KMS-11 (cell line): Measurements from ENCODE around the gene FBH1.

Experiments used
- H2AFZ ChIP-seq: fragments of 200-600 bp; sonication (generic); 2 replicates; pipeline ENCODE4 v1.6.1; 2016; ENCODE audit warnings: antibody characterized with exemption, mixed run types, low read depth
- H3K27ac ChIP-seq: fragments of 200-600 bp; sonication (generic); 2 replicates; pipeline ENCODE4 v1.6.1; 2016; ENCODE audit warnings: mild to moderate bottlenecking, mixed run types
- H3K27me3 ChIP-seq: fragments of 200-600 bp; sonication (generic); 2 replicates; pipeline ENCODE4 v1.6.1; 2017; ENCODE audit warnings: mild to moderate bottlenecking, low read depth, mixed run types, moderate library complexity; ENCODE audit not compliant: insufficient read depth
- H3K36me3 ChIP-seq: fragments of 200-600 bp; sonication (generic); 2 replicates; pipeline ENCODE4 v1.6.1; 2017; ENCODE audit warnings: mild to moderate bottlenecking, mixed run types; ENCODE audit not compliant: insufficient read depth
- H3K4me1 ChIP-seq: fragments of 200-600 bp; sonication (generic); 2 replicates; pipeline ENCODE4 v1.6.1; 2016; ENCODE audit warnings: mild to moderate bottlenecking, low read depth, mixed run types; ENCODE audit not compliant: poor library complexity, severe bottlenecking
- H3K4me2 ChIP-seq: fragments of 200-600 bp; sonication (generic); 2 replicates; pipeline ENCODE4 v1.7.0; 2016; ENCODE audit warnings: mild to moderate bottlenecking, mixed run types
- H3K4me3 ChIP-seq: fragments of 200-600 bp; sonication (generic); IDR thresholded peaks from 2 replicates; pipeline ENCODE4 v1.6.1; 2017; ENCODE audit warnings: low read depth, low read length, mixed read lengths; ENCODE audit not compliant: insufficient read depth
- H3K79me2 ChIP-seq: fragments of 200-600 bp; sonication (generic); 2 replicates; pipeline ENCODE4 v1.6.1; 2016; ENCODE audit warnings: low read depth, mixed run types; ENCODE audit not compliant: insufficient read depth
- H3K9ac ChIP-seq: fragments of 200-600 bp; sonication (generic); 2 replicates; pipeline ENCODE4 v1.6.1; 2016; ENCODE audit warnings: mild to moderate bottlenecking, mixed run types
- H4K20me1 ChIP-seq: fragments of 200-600 bp; sonication (generic); 2 replicates; pipeline ENCODE4 v1.6.1; 2016; ENCODE audit warnings: mild to moderate bottlenecking, mixed run types; ENCODE audit not compliant: insufficient read depth
- TF ChIP-seq, protein P1 (sequence below): fragments of 200-600 bp; sonication (generic); conservative IDR thresholded peaks from 2 replicates; pipeline ENCODE4 v1.6.1; 2017; ENCODE audit warnings: low read depth, mild to moderate bottlenecking, antibody characterized with exemption, low read length, moderate library complexity, mixed read lengths

The FBH1 gene

DNA sequence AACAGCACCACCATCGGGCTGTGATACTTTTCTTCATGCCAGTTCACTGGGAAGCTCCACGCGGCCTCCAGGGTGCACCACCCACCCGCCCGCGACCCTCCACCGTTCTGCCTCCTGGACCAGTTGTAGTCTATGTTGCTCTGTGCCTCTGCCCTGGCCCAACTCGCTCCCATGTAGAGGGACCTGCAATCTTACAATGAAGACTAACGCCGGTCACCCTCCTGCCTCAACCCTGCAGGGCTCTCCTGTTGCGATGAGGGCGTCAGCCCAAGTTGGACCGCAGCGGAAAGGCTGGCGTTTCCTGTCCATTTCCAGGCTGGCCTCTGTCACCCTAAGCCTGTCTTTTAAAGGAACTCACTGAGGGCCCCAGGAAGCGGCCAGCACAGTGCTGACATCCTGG, 52.4 kb downstream of the FBH1 start:
- peaks cover 17% of the 10 kb centered on the region for H3K4me1 ChIP-seq
- TF ChIP-seq, protein P1, sequence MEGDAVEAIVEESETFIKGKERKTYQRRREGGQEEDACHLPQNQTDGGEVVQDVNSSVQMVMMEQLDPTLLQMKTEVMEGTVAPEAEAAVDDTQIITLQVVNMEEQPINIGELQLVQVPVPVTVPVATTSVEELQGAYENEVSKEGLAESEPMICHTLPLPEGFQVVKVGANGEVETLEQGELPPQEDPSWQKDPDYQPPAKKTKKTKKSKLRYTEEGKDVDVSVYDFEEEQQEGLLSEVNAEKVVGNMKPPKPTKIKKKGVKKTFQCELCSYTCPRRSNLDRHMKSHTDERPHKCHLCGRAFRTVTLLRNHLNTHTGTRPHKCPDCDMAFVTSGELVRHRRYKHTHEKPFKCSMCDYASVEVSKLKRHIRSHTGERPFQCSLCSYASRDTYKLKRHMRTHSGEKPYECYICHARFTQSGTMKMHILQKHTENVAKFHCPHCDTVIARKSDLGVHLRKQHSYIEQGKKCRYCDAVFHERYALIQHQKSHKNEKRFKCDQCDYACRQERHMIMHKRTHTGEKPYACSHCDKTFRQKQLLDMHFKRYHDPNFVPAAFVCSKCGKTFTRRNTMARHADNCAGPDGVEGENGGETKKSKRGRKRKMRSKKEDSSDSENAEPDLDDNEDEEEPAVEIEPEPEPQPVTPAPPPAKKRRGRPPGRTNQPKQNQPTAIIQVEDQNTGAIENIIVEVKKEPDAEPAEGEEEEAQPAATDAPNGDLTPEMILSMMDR: no peak

DNA sequence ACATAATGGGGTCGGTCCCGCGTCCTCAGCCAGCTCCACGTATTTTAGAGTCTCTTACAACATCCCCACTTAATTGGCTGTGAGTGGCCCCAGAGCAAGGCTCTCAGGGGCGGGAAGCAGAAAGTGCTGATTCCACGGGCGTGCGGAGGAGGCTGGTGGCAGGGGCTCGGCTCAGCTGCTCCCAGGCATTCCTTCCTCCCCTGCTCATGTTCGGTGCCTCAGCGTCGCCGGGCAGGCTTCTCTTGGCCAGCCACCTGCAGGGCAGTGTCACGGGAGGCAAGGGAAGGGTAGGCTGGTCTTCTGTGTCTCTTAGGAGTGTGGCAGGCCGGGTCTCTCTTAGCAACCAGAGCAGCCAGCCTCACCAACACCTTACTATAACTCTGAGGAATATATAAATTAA, 53.5 kb downstream of the FBH1 start:
- Histone ChIP-seq H3K79me2 (no peaks in the 10 kb centered on the region), H3K4me3 (no peak overlapping the region), H2AFZ (no peak overlapping the region), H3K36me3 (no peaks in the 10 kb centered on the region), H3K4me1 (peaks cover 17% of the 10 kb centered on the region), H3K27me3 (no peaks in the 10 kb centered on the region), H3K4me2 (no peak overlapping the region), H4K20me1 (no peaks in the 10 kb centered on the region), H3K27ac (no peak overlapping the region), H3K9ac (no peak overlapping the region)
- TF ChIP-seq, protein P1: no peak

More for the DNA sequence above, 52.4 kb downstream of the FBH1 start:
- no peaks in the 10 kb centered on the region for H3K36me3 ChIP-seq
- H3K4me3 ChIP-seq: no peak overlapping the region
- H3K27ac ChIP-seq: no peak overlapping the region
- no peak overlapping the region for H2AFZ ChIP-seq
- no peak overlapping the region for H3K4me2 ChIP-seq
- H4K20me1 ChIP-seq: no peaks in the 10 kb centered on the region
- no peaks in the 10 kb centered on the region for H3K27me3 ChIP-seq
- no peaks in the 10 kb centered on the region for H3K79me2 ChIP-seq
- no peak overlapping the region for H3K9ac ChIP-seq

DNA sequence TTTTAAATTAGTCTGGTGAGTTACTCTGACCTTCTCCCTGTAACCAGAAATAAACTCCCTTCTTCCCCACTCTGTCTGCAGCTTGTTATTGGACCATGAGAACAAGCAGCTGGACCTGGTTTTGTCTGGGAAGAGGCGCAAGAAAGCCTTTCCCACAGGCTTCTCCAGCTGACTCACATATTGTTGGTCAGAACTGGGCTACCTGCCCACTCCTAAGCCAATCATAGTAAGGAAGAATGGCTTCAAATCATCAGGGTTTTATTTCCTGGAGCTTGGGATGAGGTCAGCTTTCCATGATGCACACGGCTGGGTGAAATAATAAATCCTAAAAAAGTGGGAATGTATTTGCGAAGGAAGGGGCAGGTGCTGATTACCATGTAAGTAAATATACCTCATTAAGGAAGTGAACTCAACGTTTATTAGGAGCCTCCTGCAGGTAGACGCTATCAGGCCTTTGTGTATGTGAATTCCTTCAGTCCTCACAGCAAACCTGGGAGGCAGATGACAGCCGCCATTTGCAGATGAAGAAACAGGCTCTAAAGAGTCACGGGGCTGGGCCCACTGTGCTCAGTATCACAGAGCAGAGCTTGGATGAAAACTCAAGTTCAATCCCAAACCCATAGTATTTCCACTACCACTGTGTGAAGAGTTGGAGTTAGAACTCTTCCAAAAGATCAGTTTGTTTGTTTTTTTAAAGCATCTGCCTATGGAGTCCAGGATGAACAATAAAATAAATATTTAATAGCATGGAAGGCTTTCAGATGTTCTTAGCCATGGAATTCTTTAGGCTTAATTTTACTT, 54.5 kb downstream of the FBH1 start:
- Histone ChIP-seq H3K4me3 (no peak overlapping the region), H4K20me1 (no peaks in the 10 kb centered on the region), H3K27ac (no peak overlapping the region), H3K27me3 (no peaks in the 10 kb centered on the region), H3K4me2 (no peak overlapping the region), H3K79me2 (no peaks in the 10 kb centered on the region), H3K4me1 (peaks cover 9% of the 10 kb centered on the region), H3K9ac (no peak overlapping the region), H2AFZ (no peak overlapping the region), H3K36me3 (no peaks in the 10 kb centered on the region)
- TF ChIP-seq, protein P1: no peak

DNA sequence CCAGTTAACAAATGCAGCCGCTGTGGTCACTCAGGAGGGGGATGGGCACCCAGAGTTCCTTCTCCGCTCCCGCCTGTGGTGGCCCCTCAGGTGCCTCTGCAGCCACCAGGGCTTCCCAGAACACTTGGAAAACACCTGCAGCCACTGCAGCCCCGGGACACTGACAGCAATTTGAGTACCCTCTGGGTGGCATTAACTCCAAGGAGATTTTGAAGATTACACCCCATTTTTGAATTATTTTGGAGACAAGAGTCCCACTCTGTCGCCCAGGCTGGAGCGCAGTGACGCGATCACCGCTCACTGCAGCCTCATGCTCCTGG, 55.1 kb downstream of the FBH1 start:
- Histone ChIP-seq H3K4me1 (peaks cover 4% of the 10 kb centered on the region), H3K9ac (no peak overlapping the region), H3K79me2 (no peaks in the 10 kb centered on the region), H3K27ac (no peak overlapping the region), H2AFZ (no peak overlapping the region), H4K20me1 (no peaks in the 10 kb centered on the region), H3K4me2 (no peak overlapping the region), H3K4me3 (no peak overlapping the region), H3K36me3 (no peaks in the 10 kb centered on the region), H3K27me3 (no peaks in the 10 kb centered on the region)
- TF ChIP-seq, protein P1: no peak
